GM18526 (cell line): Measurements from ENCODE around the gene SMOC2.

ENCODE experiments used
- POLR2A ChIP-seq: IDR thresholded peaks from 3 replicates; pipeline ENCODE4 v1.6.1; 2011; ENCODE audit not compliant: insufficient read length; ENCODE audit errors: extremely low read depth

Gene SMOC2

DNA sequence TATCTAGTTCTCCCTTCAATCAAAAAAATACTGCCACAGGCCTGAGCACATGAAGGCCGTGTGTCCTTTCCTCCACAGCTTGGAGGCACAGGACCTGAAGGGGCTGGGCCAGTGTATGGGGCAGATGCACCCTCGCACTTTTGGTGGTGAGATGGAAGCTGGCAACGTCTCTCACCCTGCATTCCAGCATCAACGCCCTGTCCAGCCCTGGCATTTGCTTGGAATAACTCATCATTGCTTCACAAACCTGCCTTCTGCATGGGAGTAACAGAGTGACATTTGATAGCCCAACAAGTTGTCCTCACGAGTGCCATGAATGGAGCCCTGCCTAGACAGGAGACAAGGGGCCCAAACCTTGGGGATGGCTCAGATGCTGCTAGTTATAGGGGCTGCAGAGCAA, 257.9 kb downstream of the SMOC2 start:
- TF ChIP-seq POLR2A, result no peak

DNA sequence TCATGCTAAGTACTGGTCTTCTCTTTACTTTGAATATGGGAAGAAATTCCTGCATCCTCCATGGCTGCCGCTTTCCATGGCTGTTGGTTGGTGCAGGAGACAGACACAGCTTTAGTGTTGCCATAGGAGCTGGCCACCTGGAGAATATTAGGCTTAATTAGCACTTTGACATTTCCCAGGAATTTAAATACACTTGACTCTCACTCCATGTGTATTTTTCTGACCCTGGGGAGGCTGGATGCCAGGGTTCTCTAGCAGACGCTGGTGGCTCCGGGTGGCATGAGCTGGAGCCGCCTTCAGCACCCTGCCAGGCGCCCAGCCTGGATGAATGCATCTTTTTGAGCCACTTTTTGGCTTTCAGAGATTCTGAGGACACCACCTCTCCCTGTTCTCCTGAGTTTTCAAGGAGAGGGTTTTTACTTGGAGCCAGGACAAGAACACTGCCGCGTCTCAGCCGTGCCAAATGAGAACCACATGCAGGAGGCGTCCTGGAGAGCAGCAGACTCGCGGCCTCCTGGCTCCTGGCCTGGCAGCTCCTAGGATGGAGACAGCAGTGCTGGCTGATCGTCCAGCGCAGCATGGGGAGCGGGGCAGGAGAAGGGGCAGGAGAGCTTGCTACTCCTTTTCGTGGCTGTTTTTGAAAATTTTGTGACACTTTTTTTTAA, 258.8 kb downstream of the SMOC2 start:
- no peak for TF ChIP-seq POLR2A

DNA sequence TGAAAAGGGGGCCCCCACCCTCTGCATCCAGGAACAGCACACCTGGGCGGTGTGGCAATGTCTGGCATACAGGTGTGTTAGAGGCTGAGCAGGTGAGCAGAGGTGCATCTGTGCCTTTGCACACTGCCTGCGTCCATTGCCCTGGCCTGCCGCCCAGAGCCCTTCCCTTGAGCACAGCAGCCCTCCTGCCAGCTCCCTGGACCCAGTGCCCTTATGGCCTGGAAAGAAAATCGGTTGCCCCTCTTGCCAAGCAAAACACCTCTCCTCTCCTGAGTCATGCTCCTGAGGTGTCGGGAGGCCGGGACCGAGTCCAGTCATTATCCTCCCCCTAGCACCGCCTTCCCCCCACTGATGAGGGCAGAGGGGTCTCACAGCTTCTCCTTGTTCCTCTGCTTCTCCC, 259.9 kb downstream of the SMOC2 start:
- no peak for TF ChIP-seq POLR2A

DNA sequence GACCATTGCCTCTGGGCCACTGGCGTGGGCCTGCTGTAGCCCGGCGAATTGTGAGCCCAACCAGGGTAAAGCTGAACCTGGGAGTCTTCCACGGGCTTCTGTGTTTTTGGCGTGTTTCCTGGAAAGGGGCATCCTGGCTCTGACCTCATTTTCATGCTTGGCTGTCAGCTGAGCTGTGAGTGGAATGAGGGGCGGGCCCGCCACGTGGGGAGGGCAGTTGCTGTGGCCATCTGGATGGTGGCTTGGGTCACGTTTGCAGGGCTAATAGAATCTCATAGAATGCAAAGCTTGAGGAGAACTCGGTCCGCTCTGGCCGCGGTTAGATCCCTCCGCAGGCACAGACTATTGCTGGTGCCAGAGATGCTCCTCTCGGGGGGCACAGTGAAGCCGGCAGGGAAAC, 263.0 kb downstream of the SMOC2 start:
- TF ChIP-seq POLR2A, result no peak

DNA sequence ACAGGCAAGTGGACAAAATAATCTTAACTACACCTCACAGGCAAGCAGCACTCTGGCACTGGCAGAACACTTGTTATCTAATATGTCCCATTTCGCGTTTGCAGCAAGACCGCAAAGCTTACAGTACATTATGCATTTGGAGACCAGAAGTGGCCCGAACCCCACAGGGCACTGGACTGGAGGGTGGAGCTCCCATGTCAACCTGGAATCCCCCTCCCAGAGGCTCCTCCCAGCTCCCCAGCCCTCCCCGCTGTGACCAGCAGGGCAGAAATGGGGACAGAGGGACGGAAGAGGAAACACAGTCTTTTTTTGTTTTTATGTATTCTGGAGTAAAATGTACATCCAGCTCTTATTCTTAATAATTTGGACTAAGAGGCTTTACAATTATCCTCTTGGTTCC, 263.7 kb downstream of the SMOC2 start:
- no peak for TF ChIP-seq POLR2A

DNA sequence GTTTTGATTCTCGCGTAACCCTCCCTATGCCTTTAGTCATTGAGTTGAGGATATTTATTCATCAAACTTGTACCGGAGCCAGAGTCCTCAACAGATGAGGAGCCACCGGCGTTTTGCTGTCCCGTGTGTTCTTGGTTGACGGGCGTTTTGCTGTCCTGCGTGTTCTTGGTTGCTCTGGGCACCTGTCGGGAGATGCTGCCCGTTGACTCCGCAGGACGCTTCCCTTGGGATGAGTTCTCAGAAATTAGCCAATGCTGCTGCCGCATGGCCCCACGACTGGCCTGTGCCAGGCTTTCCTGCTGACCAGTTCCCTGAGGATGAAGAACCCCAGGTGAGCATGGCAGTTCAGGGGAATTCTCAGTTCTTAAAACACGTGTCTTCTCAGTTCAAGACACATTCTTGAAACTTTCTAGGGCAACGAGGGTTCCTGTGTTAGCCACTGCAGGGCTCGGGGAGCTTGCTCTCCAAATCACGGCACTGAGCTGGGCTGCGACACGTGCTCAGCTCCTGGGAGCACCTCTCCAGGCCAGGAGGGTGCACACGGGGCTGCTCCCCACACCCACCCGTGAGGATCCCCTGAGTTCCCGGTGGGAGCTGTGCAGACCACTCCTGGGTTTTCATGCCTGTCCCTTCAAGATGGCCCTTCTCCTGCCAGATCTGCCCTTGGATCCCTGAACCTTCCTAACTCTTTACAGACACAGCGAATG, 265.6 kb downstream of the SMOC2 start:
- TF ChIP-seq POLR2A, result no peak

DNA sequence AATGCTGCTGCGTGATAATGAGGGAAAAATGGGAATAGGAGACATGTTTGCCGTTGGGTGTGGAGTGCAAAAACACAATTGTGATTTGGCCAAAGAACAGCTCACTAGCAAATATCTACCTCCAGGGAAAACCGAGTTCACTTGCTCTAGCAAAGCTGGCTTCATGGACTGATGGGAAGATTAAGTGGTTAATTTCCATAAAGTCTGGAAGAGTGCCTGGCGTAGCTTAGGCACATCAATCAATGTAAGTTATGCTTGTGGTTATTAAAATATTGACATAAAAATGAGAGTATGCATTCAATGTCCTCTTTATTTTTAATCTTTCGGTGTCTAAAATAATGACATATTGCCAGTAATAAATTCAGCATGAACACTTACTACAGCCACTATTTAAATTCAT, 267.5 kb downstream of the SMOC2 start:
- no peak for TF ChIP-seq POLR2A

DNA sequence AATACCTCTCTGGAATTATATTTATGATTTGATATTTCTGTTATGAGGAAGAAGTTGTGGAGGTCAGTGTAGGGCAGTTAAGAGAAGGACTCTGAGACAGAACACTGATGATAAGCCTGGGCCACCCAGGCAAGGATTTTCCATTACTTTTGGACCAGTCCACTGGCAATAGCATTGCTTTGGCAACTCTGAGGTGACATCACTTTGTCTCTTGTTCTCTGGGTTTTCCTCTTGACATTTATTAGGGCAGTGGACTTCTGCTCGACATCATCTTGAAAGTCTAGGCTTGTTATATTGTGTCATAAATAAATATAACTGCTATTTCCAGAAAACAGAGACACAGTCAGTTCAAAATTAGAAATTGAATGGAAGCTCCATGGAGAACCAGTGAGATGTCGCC, 268.0 kb downstream of the SMOC2 start:
- no peak for TF ChIP-seq POLR2A

DNA sequence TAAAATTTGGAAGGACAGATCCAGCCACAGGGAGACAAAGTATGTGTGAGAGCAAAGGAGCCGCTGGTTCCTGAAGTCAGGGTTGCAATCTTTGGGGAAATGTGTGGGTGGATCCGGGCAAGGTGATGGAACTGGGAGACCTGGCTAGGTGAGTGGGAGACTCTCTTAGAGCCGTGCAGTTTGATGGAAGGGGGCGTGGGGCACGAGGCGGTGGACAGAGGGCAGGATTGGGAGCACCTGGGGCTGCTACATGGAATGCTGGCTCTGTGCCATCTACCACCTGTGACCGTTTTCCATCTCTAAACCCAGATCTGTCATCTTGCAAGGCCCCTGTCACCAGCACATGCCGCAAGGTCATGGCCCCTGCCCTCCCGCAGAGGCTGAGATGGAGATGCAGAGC, 268.4 kb downstream of the SMOC2 start:
- no peak for TF ChIP-seq POLR2A

DNA sequence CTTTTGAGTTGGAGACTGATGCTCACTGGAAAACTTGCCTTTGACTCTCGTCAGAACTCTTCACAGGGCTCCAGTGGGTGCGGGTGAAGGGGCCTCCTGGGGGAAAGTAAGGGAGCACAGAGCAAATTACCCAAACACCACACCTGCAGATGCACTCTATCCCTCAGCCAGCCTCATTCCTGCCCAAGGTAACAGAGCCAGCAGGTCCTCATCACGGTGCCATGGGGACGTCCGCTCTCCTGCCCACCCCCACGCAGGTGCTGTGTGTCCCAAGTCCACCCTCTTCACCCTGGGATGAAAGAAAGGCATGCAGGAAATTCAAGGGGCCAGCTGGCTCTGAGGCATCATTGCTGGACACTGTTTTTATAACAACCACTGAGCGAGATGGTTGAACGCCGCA, 269.0 kb downstream of the SMOC2 start:
- TF ChIP-seq POLR2A, result no peak

DNA sequence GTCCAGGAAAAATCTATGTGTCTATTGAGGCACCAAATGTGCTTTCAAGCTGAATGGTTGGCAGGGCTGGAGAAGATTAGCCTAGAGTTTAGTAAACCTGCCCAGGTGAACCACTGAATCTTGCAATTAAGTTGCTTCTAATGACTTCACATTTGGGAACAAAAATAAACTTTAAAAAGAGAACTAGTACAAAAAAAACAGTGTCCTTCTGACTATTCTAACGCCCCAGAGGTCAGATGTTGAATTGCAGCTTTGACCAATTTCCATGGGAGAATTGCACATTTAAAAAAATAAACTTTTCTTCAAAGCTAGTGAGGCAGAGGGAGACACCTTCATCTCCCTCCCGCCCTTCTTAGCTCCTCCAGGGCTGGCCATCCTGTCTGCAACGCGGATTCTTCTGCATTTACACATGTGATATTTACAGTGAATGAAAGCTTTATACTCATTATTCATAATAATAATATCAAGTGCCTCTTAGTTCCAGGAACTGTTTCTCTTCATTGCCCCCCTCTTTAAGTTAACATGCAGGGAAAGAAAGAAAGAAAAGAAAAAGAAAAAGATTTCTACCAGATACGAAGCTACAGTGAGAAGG, 270.2 kb downstream of the SMOC2 start:
- no peak for TF ChIP-seq POLR2A

DNA sequence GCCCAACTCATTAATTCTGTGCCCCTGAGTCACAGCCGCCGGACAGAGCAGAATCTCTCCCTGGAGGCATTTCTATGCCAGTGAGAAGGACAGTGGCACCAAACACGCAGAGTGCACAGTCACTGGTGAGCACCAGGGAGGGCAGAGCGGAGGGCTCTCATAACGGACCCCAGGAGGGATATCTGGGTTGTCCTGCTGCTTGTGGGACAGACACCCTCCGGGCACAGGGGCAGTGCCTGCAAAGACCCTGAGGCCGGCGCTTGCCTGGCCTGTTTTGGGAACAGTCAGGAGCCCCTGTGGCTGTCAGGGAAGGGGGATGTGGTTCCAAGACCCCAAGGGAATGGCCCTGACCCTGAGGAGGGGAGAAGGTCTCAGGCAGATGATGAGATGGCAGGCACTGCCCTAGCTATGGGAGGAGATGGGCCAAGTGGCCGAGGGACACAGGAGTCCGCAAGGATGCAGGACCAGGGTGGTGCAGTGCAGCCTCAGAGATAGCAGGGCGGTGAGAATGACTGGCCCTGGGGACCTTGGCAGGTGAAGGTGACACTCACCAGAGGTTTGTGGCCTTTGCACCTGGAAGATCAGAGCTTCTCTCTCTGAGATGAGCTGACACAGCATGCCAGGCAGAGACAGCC, 270.8 kb downstream of the SMOC2 start:
- TF ChIP-seq POLR2A, result no peak

DNA sequence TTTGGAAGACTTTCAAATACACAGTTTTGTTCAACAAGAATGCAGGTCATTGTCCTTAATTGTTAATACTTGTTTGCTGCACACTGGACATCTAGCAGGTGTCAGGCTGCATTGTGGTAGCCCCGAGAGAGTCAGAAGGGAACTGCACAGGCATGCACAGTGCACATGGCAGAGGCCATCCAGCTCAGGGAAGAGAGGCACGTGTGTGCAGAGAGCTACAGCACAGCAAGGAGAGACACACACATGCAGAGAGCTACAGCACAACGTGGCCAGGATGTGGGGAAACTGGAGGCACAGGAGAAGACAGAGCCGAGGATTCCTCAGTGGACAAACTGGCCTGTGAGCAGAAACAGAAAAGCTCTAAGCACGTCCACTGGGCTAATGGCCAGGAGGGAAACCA, 272.0 kb downstream of the SMOC2 start:
- no peak for TF ChIP-seq POLR2A

DNA sequence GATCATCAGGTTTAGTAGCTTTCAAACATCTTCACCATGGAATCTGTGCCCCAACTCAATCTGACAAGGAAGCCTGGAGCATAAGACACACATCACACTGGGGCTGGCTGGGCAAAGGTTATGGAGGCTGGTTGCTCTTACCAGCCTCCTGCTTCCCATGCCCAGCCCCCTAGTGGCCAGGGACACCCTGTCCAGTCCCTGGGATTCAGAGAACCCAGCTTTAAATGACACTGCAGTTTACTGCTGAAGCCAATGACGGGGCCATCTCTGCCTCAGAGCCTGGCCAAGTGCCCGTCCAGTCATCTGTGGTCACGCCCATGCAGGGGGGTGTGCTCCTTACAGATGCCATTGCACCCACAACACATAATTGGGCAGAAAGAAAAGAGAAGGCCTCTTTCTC, 272.9 kb downstream of the SMOC2 start:
- no peak for TF ChIP-seq POLR2A

DNA sequence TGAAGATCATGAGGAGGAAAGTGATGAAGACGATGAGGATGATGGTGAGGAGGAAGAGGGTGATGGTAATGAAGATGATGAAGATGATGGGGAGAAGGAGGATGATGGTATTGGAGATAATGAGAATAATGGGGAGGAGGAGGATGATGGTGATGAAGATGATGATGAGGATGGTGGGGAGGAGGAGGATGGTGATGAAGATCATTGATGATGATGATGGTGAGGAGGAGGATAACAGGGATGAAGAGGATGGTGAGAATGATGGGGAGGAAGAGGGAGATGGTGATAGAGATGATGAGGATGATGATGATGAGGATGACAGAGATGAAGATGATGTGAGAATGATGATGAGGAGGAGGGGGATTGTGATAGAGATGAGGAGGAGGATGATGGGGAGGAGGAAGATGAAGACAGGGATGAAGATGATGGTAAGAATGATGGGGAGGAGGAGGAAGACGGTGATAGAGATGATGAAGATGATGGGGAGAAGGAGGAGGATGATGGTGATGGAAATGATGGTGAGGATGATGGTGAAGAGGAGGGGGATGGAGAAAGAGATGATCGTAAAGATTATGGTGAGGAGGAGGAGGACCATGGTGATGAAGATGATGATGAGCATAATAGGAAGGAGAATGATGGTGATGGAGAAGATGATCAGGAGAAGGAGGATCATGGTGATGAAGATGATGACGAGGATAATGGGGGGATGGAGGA, 273.7 kb downstream of the SMOC2 start:
- no peak for TF ChIP-seq POLR2A

DNA sequence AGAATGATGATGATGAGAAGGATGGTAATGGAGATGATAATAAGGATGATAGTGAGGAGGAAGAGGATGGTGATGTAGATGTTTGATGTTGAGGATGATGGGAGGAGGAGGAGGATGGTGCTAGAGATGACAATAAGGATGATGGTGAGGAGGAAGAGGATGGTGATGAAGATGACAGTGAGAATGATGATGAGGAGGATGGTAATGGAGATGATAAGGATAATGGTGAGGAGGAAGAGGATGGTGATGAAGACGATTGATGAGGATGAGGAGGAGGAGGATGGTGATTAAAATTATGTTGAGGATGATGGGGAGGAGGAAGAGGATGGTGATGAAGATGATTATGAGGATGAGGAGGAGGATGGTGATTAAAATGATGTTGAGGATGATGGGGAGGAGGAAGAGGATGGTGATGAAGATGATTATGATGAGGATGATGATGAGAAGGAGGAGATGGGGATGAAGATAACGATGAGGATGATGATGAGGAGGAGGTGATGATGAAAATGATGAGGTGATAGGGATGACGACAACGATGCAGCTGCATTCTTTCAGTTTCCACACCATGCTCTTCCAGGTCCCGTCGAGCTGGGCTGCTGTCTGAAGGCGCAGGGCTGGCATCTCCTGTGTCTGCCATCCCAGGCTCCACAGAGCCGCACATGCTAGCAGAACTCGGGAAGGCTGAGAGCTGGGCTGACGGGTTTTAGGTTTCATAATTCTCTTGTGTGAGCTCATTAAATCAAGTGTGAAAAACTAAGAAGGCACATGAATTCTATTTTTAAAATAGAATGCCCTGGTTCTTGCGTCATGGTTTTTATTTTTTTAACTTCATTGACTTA, 274.9 kb downstream of the SMOC2 start:
- no peak for TF ChIP-seq POLR2A
